ENCODE results near the gene C15orf62. TPM values are rescaled to one million over a fixed set of nuclear protein-coding genes. Genes with fewer than 3 reads are reported as not detected.
A peak's percentile ranks its signal among the peaks of the same experiment; 100 is the strongest.

The C15orf62 gene
- total and polyA plus RNA-seq, 4 donors: 0.17 to 6.0 (median 1.5) TPM

DNA sequence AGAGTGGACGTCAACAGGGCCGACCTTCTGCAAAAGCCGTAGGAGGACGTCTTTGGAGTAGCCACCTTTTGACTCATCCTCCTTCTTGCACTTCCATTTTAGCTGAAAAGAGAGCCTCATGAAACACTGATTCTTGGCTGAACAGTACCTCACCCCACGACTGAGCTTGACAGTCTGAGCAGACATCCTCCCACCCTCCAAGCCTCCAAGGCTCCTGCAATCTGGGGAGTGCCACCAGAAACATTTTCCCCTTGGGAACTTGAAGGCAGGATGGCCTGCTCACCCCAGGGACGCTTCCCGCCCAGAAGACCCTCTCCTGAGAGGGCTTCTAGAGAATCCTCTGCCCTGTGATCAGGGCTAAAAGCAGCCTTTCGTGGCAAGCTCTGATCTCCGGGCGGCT is 5.2 kb downstream of the C15orf62 start:
- H3K9me3 ChIP-seq (ENCODE audit: control insufficient read depth, insufficient read depth, low read length): no peaks in the 10 kb centered on the region
- H3K4me1 ChIP-seq (ENCODE audit: control insufficient read depth, insufficient read depth, low read length): peaks cover 12% of the 10 kb centered on the region
- 92% methylated on average over 10 of the region's 10 CpGs for WGBS (ENCODE audit: insufficient coverage)
- H3K27ac ChIP-seq (ENCODE audit: low read depth, low read length): no peak overlapping the region
- no peak for DNase-seq (ENCODE audit: low read depth in 4 of 6, low spot score in 6 of 6)
- H3K4me3 ChIP-seq (ENCODE audit: low read depth, low read length): no peak overlapping the region
- no peaks in the 10 kb centered on the region for H3K27me3 ChIP-seq (ENCODE audit: control insufficient read depth, insufficient read depth, low read length)
- H3K36me3 ChIP-seq (ENCODE audit: control insufficient read depth, insufficient read depth, low read length): peaks cover 97% of the 10 kb centered on the region

GRCh38 chr15:40775740-40776536 is 6.2 kb downstream of the C15orf62 start:
- H3K27ac ChIP-seq (ENCODE audit: low read depth, low read length): no peak overlapping the region
- 93% methylated on average over 13 of the region's 14 CpGs for WGBS (ENCODE audit: insufficient coverage)
- H3K36me3 ChIP-seq (ENCODE audit: control insufficient read depth, insufficient read depth, low read length): peaks cover 89% of the 10 kb centered on the region
- H3K9me3 ChIP-seq (ENCODE audit: control insufficient read depth, insufficient read depth, low read length): no peaks in the 10 kb centered on the region
- no peak overlapping the region for H3K4me3 ChIP-seq (ENCODE audit: low read depth, low read length)
- no peak for DNase-seq (ENCODE audit: low read depth in 4 of 6, low spot score in 6 of 6)
- peaks cover 6% of the 10 kb centered on the region for H3K4me1 ChIP-seq (ENCODE audit: control insufficient read depth, insufficient read depth, low read length)
- H3K27me3 ChIP-seq (ENCODE audit: control insufficient read depth, insufficient read depth, low read length): no peaks in the 10 kb centered on the region

GRCh38 chr15:40776537-40777141 is 6.9 kb downstream of the C15orf62 start:
- Histone ChIP-seq H3K27ac (ENCODE audit: low read depth, low read length) (no peak overlapping the region), H3K27me3 (ENCODE audit: control insufficient read depth, insufficient read depth, low read length) (no peaks in the 10 kb centered on the region), H3K4me3 (ENCODE audit: low read depth, low read length) (no peak overlapping the region), H3K36me3 (ENCODE audit: control insufficient read depth, insufficient read depth, low read length) (peaks cover 83% of the 10 kb centered on the region), H3K4me1 (ENCODE audit: control insufficient read depth, insufficient read depth, low read length) (peaks cover 4% of the 10 kb centered on the region), H3K9me3 (ENCODE audit: control insufficient read depth, insufficient read depth, low read length) (no peaks in the 10 kb centered on the region)
- DNase-seq (ENCODE audit: low read depth in 4 of 6, low spot score in 6 of 6): no peak
- WGBS (ENCODE audit: insufficient coverage): 88% methylated on average over 7 of the region's 11 CpGs

GRCh38 chr15:40782609-40783227 is 12.9 kb downstream of the C15orf62 start:
- peak in 1 of 6 donors; percentile 42 for DNase-seq (ENCODE audit: low read depth in 4 of 6, low spot score in 6 of 6)
- H3K4me3 ChIP-seq (ENCODE audit: low read depth, low read length): no peak overlapping the region
- WGBS (ENCODE audit: insufficient coverage): 65% methylated on average over 4 of the region's 8 CpGs

DNA sequence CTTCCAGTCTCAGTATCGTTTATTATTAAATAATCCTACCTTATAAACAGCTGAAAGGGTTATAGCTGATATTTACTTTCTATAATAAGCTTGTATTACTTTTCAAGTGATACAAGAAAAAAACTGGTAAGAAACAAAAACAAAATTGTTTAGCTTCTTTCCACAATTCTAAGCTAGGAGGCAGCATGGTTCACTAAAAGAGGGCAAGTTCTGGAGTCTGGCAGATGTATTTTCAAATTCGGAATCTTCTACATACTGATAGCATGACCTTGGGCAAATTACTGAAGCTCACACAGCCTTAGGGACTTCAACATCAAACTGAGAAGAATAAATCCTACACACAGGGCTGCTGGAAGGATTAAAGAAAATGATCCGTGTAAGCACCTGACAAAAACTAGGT is 15.4 kb downstream of the C15orf62 start:
- 100% methylated on average over 1 of the region's 3 CpGs for WGBS (ENCODE audit: insufficient coverage)
- no peak overlapping the region for H3K27ac ChIP-seq (ENCODE audit: low read depth, low read length)
- peaks cover 2% of the 10 kb centered on the region for H3K36me3 ChIP-seq (ENCODE audit: control insufficient read depth, insufficient read depth, low read length)

More at GRCh38 chr15:40782609-40783227, 12.9 kb downstream of the C15orf62 start:
- Histone ChIP-seq H3K9me3 (ENCODE audit: control insufficient read depth, insufficient read depth, low read length) (no peaks in the 10 kb centered on the region), H3K4me1 (ENCODE audit: control insufficient read depth, insufficient read depth, low read length) (peaks cover 3% of the 10 kb centered on the region), H3K27me3 (ENCODE audit: control insufficient read depth, insufficient read depth, low read length) (no peaks in the 10 kb centered on the region), H3K27ac (ENCODE audit: low read depth, low read length) (no peak overlapping the region), H3K36me3 (ENCODE audit: control insufficient read depth, insufficient read depth, low read length) (peaks cover 22% of the 10 kb centered on the region)

GRCh38 chr15:40785814-40786213 is 16.0 kb downstream of the C15orf62 start:
- no peaks in the 10 kb centered on the region for H3K27me3 ChIP-seq (ENCODE audit: control insufficient read depth, insufficient read depth, low read length)

More for the DNA sequence above, 15.4 kb downstream of the C15orf62 start:
- H3K4me3 ChIP-seq (ENCODE audit: low read depth, low read length): no peak overlapping the region
- DNase-seq (ENCODE audit: low read depth in 4 of 6, low spot score in 6 of 6): no peak
- H3K27me3 ChIP-seq (ENCODE audit: control insufficient read depth, insufficient read depth, low read length): no peaks in the 10 kb centered on the region
- peaks cover 6% of the 10 kb centered on the region for H3K4me1 ChIP-seq (ENCODE audit: control insufficient read depth, insufficient read depth, low read length)
- H3K9me3 ChIP-seq (ENCODE audit: control insufficient read depth, insufficient read depth, low read length): no peaks in the 10 kb centered on the region

DNA sequence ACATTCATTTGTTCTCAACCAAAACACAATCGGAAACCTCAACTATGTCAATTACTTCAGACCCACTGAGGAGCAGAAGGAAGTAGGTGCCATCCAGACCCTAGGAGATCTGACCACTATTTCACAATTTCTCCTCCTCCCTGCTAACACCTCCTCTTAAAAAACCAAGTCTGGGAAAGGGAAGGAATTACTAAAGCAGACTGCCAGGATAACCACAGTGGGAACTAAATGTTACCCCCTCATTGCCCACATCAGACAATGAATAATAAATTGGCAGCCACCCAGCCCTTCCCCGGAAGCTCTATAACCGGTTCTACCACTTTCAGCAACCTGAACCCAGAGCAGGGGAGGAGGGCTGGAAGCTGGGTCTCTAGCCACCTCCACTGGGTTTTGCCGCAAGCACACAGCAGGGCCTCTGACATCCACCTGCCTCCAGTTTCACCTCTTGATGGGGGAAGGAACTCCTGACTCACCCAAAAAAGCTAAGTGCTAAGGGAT is 17.6 kb downstream of the C15orf62 start:
- Histone ChIP-seq H3K4me1 (ENCODE audit: control insufficient read depth, insufficient read depth, low read length) (peaks cover 6% of the 10 kb centered on the region), H3K27ac (ENCODE audit: low read depth, low read length) (no peak overlapping the region), H3K4me3 (ENCODE audit: low read depth, low read length) (no peak overlapping the region), H3K36me3 (ENCODE audit: control insufficient read depth, insufficient read depth, low read length) (peaks cover 7% of the 10 kb centered on the region), H3K9me3 (ENCODE audit: control insufficient read depth, insufficient read depth, low read length) (no peaks in the 10 kb centered on the region), H3K27me3 (ENCODE audit: control insufficient read depth, insufficient read depth, low read length) (no peaks in the 10 kb centered on the region)
- no peak for DNase-seq (ENCODE audit: low read depth in 4 of 6, low spot score in 6 of 6)
- 23% methylated on average over 3 of the region's 4 CpGs for WGBS (ENCODE audit: insufficient coverage)

More at GRCh38 chr15:40785814-40786213, 16.0 kb downstream of the C15orf62 start:
- H3K4me1 ChIP-seq (ENCODE audit: control insufficient read depth, insufficient read depth, low read length): peaks cover 6% of the 10 kb centered on the region
- no peak for DNase-seq (ENCODE audit: low read depth in 4 of 6, low spot score in 6 of 6)
- H3K27ac ChIP-seq (ENCODE audit: low read depth, low read length): no peak overlapping the region
- H3K36me3 ChIP-seq (ENCODE audit: control insufficient read depth, insufficient read depth, low read length): peaks cover 2% of the 10 kb centered on the region
- 75% methylated on average over 1 of the region's 2 CpGs for WGBS (ENCODE audit: insufficient coverage)
- H3K4me3 ChIP-seq (ENCODE audit: low read depth, low read length): no peak overlapping the region
- no peaks in the 10 kb centered on the region for H3K9me3 ChIP-seq (ENCODE audit: control insufficient read depth, insufficient read depth, low read length)

GRCh38 chr15:40787991-40788390 is 18.2 kb downstream of the C15orf62 start:
- H3K27ac ChIP-seq (ENCODE audit: low read depth, low read length): no peak overlapping the region
- no peak for DNase-seq (ENCODE audit: low read depth in 4 of 6, low spot score in 6 of 6)
- WGBS (ENCODE audit: insufficient coverage): 20% methylated on average over 4 of the region's 6 CpGs

GRCh38 chr15:40789119-40789518 is 19.3 kb downstream of the C15orf62 start:
- Histone ChIP-seq H3K4me3 (ENCODE audit: low read depth, low read length) (no peak overlapping the region), H3K9me3 (ENCODE audit: control insufficient read depth, insufficient read depth, low read length) (no peaks in the 10 kb centered on the region), H3K27ac (ENCODE audit: low read depth, low read length) (no peak overlapping the region), H3K36me3 (ENCODE audit: control insufficient read depth, insufficient read depth, low read length) (peaks cover 7% of the 10 kb centered on the region), H3K27me3 (ENCODE audit: control insufficient read depth, insufficient read depth, low read length) (no peaks in the 10 kb centered on the region), H3K4me1 (ENCODE audit: control insufficient read depth, insufficient read depth, low read length) (peaks cover 6% of the 10 kb centered on the region)
- WGBS (ENCODE audit: insufficient coverage): 79% methylated on average over 5 of the region's 5 CpGs
- no peak for DNase-seq (ENCODE audit: low read depth in 4 of 6, low spot score in 6 of 6)

More at GRCh38 chr15:40787991-40788390, 18.2 kb downstream of the C15orf62 start:
- Histone ChIP-seq H3K36me3 (ENCODE audit: control insufficient read depth, insufficient read depth, low read length) (peaks cover 7% of the 10 kb centered on the region), H3K27me3 (ENCODE audit: control insufficient read depth, insufficient read depth, low read length) (no peaks in the 10 kb centered on the region), H3K9me3 (ENCODE audit: control insufficient read depth, insufficient read depth, low read length) (no peaks in the 10 kb centered on the region), H3K4me3 (ENCODE audit: low read depth, low read length) (no peak overlapping the region), H3K4me1 (ENCODE audit: control insufficient read depth, insufficient read depth, low read length) (peaks cover 6% of the 10 kb centered on the region)

Measured in spinal cord (tissue), 10 donors.